ENCODE results near the gene CEMIP2.
A peak's percentile ranks its signal among the peaks of the same experiment; 100 is the strongest.
"Not testable (repeated sequence)": the region's sequence is repeated elsewhere in the genome, so short reads cannot be mapped to it uniquely, and the experiment has no call there.

Gene CEMIP2

GRCh38 chr9:71768388-71769174, at the start of gene CEMIP2:
Gene CEMIP2, minus strand, starts transcription at chr9:71768513. Its CDS starts 18,140 bp downstream, at chr9:71750373.
- peak; percentile 99 for TF ChIP-seq POLR2A (IDR thresholded peaks at IDR 0.05; ENCODE audit: low read depth, low read length)
- peak; percentile 92 for DNase-seq (ENCODE audit: insufficient read length, low spot score)
- peak; percentile 74 for FAIRE-seq

- no peak for TF ChIP-seq POLR2A (IDR thresholded peaks at IDR 0.05; ENCODE audit: low read depth, low read length)
- DNase-seq (ENCODE audit: insufficient read length, low spot score) (no peak), FAIRE-seq (no peak)
These were observed 48.7 kb upstream of the CEMIP2 start for GRCh38 chr9:71816916-71817451.

- no peak for FAIRE-seq
- no peak for TF ChIP-seq POLR2A (IDR thresholded peaks at IDR 0.05; ENCODE audit: low read depth, low read length)
- no peak for DNase-seq (ENCODE audit: insufficient read length, low spot score)
These were observed 46.5 kb upstream of the CEMIP2 start for GRCh38 chr9:71814815-71815214.

- FAIRE-seq (no peak), DNase-seq (ENCODE audit: insufficient read length, low spot score) (no peak)
- TF ChIP-seq POLR2A (IDR thresholded peaks at IDR 0.05; ENCODE audit: low read depth, low read length), result no peak
These were observed 45.9 kb upstream of the CEMIP2 start for GRCh38 chr9:71814226-71814625.

- DNase-seq (ENCODE audit: insufficient read length, low spot score), result no peak
- FAIRE-seq, result peak; percentile 38
These were observed 44.1 kb upstream of the CEMIP2 start for GRCh38 chr9:71812385-71812784.

GRCh38 chr9:71808068-71808467, 39.8 kb upstream of the CEMIP2 start:
- TF ChIP-seq POLR2A (IDR thresholded peaks at IDR 0.05; ENCODE audit: low read depth, low read length), result no peak
- DNase-seq (ENCODE audit: insufficient read length, low spot score), result no peak
- FAIRE-seq, result no peak

More at GRCh38 chr9:71812385-71812784, 44.1 kb upstream of the CEMIP2 start:
- no peak for TF ChIP-seq POLR2A (IDR thresholded peaks at IDR 0.05; ENCODE audit: low read depth, low read length)

- DNase-seq (ENCODE audit: insufficient read length, low spot score), result peak; percentile 61
- peak; percentile 98 for FAIRE-seq
- TF ChIP-seq POLR2A (IDR thresholded peaks at IDR 0.05; ENCODE audit: low read depth, low read length), result no peak
These were observed 38.6 kb upstream of the CEMIP2 start for GRCh38 chr9:71806901-71807307.

GRCh38 chr9:71805096-71805495, 36.8 kb upstream of the CEMIP2 start:
- DNase-seq (ENCODE audit: insufficient read length, low spot score); FAIRE-seq: not testable (repeated sequence)

- no peak for FAIRE-seq
- no peak for TF ChIP-seq POLR2A (IDR thresholded peaks at IDR 0.05; ENCODE audit: low read depth, low read length)
- DNase-seq (ENCODE audit: insufficient read length, low spot score), result no peak
These were observed 33.5 kb upstream of the CEMIP2 start for GRCh38 chr9:71801826-71802225.

GRCh38 chr9:71797266-71797665, 29.0 kb upstream of the CEMIP2 start:
- TF ChIP-seq POLR2A (IDR thresholded peaks at IDR 0.05; ENCODE audit: low read depth, low read length), result no peak
- FAIRE-seq, result no peak
- DNase-seq (ENCODE audit: insufficient read length, low spot score), result no peak

- DNase-seq (ENCODE audit: insufficient read length, low spot score) (no peak), FAIRE-seq (no peak)
- no peak for TF ChIP-seq POLR2A (IDR thresholded peaks at IDR 0.05; ENCODE audit: low read depth, low read length)
These were observed 27.9 kb upstream of the CEMIP2 start for GRCh38 chr9:71796100-71796767.

GRCh38 chr9:71795097-71795813, 26.9 kb upstream of the CEMIP2 start:
- no peak for TF ChIP-seq POLR2A (IDR thresholded peaks at IDR 0.05; ENCODE audit: low read depth, low read length)
- no peak for FAIRE-seq
- no peak for DNase-seq (ENCODE audit: insufficient read length, low spot score)

- FAIRE-seq, result no peak
- peak; percentile 11 for DNase-seq (ENCODE audit: insufficient read length, low spot score)
- TF ChIP-seq POLR2A (IDR thresholded peaks at IDR 0.05; ENCODE audit: low read depth, low read length), result no peak
These were observed 25.2 kb upstream of the CEMIP2 start for GRCh38 chr9:71793386-71794105.

Data from H54 (cell line).